ENCODE results near the gene KRT39. TPM values are rescaled to one million over a fixed set of nuclear protein-coding genes. Genes with fewer than 3 reads are reported as not detected.

Gene KRT39
- total RNA-seq, 1 experiment from 2014 or later: not detected

DNA sequence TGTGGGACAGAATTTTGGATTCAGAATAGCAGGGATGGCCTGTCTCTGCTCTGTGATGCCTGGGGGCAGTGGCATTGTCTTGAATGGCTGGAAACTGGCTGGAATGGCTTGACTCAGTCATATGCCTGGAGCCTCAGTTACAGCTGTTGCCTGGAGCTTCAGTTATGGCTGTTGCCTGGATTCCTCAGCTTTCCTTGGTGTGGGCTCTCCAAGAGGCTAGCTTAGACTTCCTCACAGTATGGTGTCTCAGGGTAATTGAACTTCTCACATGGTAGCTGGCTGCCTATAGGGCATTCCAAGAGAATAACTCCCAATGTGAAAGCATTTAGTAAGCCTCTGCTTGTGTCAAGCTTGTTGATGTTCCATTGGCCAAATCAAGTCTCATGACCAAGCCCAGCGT is 50.4 kb downstream of the KRT39 start:
- ATAC-seq (no peak), DNase-seq (ENCODE audit: low read depth, low spot score) (no peak)
- Histone ChIP-seq H3K27ac (ENCODE audit: low read length) (no peak overlapping the region), H3K36me3 (ENCODE audit: control insufficient read depth, insufficient read depth, low read length) (no peaks in the 10 kb centered on the region), H3K27me3 (ENCODE audit: control insufficient read depth, insufficient read depth, low read length) (no peaks in the 10 kb centered on the region), H3K4me1 (ENCODE audit: control insufficient read depth, insufficient read depth, low read length) (no peaks in the 10 kb centered on the region), H3K9me3 (ENCODE audit: control insufficient read depth, insufficient read depth, low read depth, low read length) (no peaks in the 10 kb centered on the region), H3K4me3 (ENCODE audit: low read depth in 2 of 2, low read length in 2 of 2) (no peak overlapping the region)
- in situ Hi-C loops (cut with HindIII; ENCODE audit: low pct_unique_long_range_greater_than_20kb, low sequenced_read_pairs) (no loop called here), intact Hi-C loops (cut with micrococcal nuclease; ENCODE audit: unreplicated experiment) (no loop called here)
- ChIA-PET CTCF (no interaction called here), POLR2A (no interaction called here)
- BruUV-seq (replicated peaks): no TSS peak
- TF ChIP-seq TCF7L2 (IDR thresholded peaks at IDR 0.05; ENCODE audit: low read depth, low read length) (no peak), SIN3A (IDR thresholded peaks at IDR 0.05; ENCODE audit: borderline replicate concordance, insufficient read depth, low read depth, low read length) (no peak), POLR2AphosphoS5 (IDR thresholded peaks at IDR 0.05; ENCODE audit: low read depth, low read length) (no peak)
- TF ChIP-seq, protein P1, sequence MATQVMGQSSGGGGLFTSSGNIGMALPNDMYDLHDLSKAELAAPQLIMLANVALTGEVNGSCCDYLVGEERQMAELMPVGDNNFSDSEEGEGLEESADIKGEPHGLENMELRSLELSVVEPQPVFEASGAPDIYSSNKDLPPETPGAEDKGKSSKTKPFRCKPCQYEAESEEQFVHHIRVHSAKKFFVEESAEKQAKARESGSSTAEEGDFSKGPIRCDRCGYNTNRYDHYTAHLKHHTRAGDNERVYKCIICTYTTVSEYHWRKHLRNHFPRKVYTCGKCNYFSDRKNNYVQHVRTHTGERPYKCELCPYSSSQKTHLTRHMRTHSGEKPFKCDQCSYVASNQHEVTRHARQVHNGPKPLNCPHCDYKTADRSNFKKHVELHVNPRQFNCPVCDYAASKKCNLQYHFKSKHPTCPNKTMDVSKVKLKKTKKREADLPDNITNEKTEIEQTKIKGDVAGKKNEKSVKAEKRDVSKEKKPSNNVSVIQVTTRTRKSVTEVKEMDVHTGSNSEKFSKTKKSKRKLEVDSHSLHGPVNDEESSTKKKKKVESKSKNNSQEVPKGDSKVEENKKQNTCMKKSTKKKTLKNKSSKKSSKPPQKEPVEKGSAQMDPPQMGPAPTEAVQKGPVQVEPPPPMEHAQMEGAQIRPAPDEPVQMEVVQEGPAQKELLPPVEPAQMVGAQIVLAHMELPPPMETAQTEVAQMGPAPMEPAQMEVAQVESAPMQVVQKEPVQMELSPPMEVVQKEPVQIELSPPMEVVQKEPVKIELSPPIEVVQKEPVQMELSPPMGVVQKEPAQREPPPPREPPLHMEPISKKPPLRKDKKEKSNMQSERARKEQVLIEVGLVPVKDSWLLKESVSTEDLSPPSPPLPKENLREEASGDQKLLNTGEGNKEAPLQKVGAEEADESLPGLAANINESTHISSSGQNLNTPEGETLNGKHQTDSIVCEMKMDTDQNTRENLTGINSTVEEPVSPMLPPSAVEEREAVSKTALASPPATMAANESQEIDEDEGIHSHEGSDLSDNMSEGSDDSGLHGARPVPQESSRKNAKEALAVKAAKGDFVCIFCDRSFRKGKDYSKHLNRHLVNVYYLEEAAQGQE (IDR thresholded peaks at IDR 0.05; ENCODE audit: insufficient read depth in 1 of 2, low read depth in 2 of 2, low read length in 1 of 2): no peak
- TF ChIP-seq, protein P2, sequence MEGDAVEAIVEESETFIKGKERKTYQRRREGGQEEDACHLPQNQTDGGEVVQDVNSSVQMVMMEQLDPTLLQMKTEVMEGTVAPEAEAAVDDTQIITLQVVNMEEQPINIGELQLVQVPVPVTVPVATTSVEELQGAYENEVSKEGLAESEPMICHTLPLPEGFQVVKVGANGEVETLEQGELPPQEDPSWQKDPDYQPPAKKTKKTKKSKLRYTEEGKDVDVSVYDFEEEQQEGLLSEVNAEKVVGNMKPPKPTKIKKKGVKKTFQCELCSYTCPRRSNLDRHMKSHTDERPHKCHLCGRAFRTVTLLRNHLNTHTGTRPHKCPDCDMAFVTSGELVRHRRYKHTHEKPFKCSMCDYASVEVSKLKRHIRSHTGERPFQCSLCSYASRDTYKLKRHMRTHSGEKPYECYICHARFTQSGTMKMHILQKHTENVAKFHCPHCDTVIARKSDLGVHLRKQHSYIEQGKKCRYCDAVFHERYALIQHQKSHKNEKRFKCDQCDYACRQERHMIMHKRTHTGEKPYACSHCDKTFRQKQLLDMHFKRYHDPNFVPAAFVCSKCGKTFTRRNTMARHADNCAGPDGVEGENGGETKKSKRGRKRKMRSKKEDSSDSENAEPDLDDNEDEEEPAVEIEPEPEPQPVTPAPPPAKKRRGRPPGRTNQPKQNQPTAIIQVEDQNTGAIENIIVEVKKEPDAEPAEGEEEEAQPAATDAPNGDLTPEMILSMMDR (IDR thresholded peaks at IDR 0.05): no peak

DNA sequence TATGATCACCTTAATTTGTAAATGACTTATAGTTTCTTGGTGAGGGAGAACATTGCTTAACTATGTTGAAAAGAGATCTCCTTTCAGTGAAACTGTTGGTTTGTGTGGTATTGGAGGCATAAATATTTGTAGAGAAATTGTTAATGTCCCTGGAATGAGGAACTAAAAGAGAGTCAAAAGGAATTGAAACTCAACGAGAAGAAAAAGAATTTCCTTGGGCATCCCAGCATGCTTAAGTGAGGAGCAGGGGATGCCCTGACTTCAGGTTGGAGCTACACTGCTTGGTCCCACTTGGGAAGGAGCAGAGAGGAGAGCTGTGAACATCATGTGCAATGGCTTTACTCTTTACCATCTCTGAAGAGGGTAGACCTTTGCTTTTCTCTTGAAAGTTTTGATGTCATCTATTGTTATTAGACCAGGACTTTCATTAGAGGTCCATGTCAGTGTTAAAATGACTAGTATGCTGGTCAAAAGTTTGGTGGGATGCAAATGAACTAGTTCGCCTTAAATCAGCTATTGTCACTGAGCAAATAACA is 51.0 kb downstream of the KRT39 start:
- Histone ChIP-seq H3K27ac (ENCODE audit: low read length) (no peak overlapping the region), H3K4me1 (ENCODE audit: control insufficient read depth, insufficient read depth, low read length) (no peaks in the 10 kb centered on the region), H3K4me3 (ENCODE audit: low read depth in 2 of 2, low read length in 2 of 2) (no peak overlapping the region), H3K9me3 (ENCODE audit: control insufficient read depth, insufficient read depth, low read depth, low read length) (no peaks in the 10 kb centered on the region), H3K36me3 (ENCODE audit: control insufficient read depth, insufficient read depth, low read length) (no peaks in the 10 kb centered on the region), H3K27me3 (ENCODE audit: control insufficient read depth, insufficient read depth, low read length) (no peaks in the 10 kb centered on the region)
- in situ Hi-C loops (cut with HindIII; ENCODE audit: low pct_unique_long_range_greater_than_20kb, low sequenced_read_pairs) (no loop called here), intact Hi-C loops (cut with micrococcal nuclease; ENCODE audit: unreplicated experiment) (no loop called here)
- POLR2A ChIA-PET: no interaction called here
- no peak for ATAC-seq
- TF ChIP-seq, protein P1 (IDR thresholded peaks at IDR 0.05; ENCODE audit: insufficient read depth in 1 of 2, low read depth in 2 of 2, low read length in 1 of 2): no peak
- TF ChIP-seq, protein P2 (IDR thresholded peaks at IDR 0.05): no peak
- TF ChIP-seq POLR2AphosphoS5 (IDR thresholded peaks at IDR 0.05; ENCODE audit: low read depth, low read length) (no peak), TCF7L2 (IDR thresholded peaks at IDR 0.05; ENCODE audit: low read depth, low read length) (no peak), SIN3A (IDR thresholded peaks at IDR 0.05; ENCODE audit: borderline replicate concordance, insufficient read depth, low read depth, low read length) (no peak)
- no peak for DNase-seq (ENCODE audit: low read depth, low spot score)
- CTCF ChIA-PET: no interaction called here
- no TSS peak for BruUV-seq (replicated peaks)
